ENCODE measurements around the gene CCDC40. TPM values are rescaled to one million over a fixed set of nuclear protein-coding genes. Genes with fewer than 3 reads are reported as not detected.

Gene CCDC40
- total and polyA plus RNA-seq, 9 of the 15 experiments (the other 6 are each of a cell fraction or from before 2014, with no cell fraction given) = 0.07 to 0.33 TPM; not detected in 7

GRCh38 chr17:80124351-80124981 is 88.0 kb downstream of the CCDC40 start:
- Histone ChIP-seq H4K20me1 (replicated peaks; ENCODE audit: control insufficient read depth, insufficient read depth, low read length) (no peaks in the 10 kb centered on the region), H3K4me2 (ENCODE audit: insufficient read depth, low read length) (no peak overlapping the region), H3K79me2 (ENCODE audit: control insufficient read depth, insufficient read depth, low read length) (no peaks in the 10 kb centered on the region), H3K9ac (ENCODE audit: insufficient read depth in 1 of 2, low read depth in 2 of 2, low read length in 2 of 2) (no peak overlapping the region), H3K27me3 (ENCODE audit: control insufficient read depth in 2 of 2, insufficient read depth in 2 of 2, low read length in 2 of 2) (peaks cover 26 to 41% of the 10 kb centered on the region in 2 experiments; a peak in 4 of 5 replicates), H3K4me3 (no peak overlapping the region), H2AFZ (ENCODE audit: low read depth, low read length) (no peak overlapping the region), H3K9me3 (replicated peaks; ENCODE audit: control insufficient read depth, insufficient read depth, low read depth, low read length) (no peaks in the 10 kb centered on the region), H3K27ac (ENCODE audit: extremely low read depth, low read depth, low read length) (no peak overlapping the region), H3K9me1 (ENCODE audit: control insufficient read depth, insufficient read depth, low read length) (no peaks in the 10 kb centered on the region), H3K36me3 (ENCODE audit: control insufficient read depth, insufficient read depth, low read length) (no peaks in the 10 kb centered on the region), H3K4me1 (replicated peaks in 1 of 2; ENCODE audit: control insufficient read depth in 2 of 2, insufficient read depth in 2 of 2, low read length in 2 of 2) (peaks cover 0 to 11% of the 10 kb centered on the region in 2 experiments; a peak in 2 of 5 replicates)
- ChIA-PET POLR2A (interaction anchor here (0.6 to 2.0 kb wide), 5 partner anchors 9 to 1287 kb away, joined by 3 to 24 read pairs (median 3); no protein-coding TSS in a partner anchor), CTCF (ENCODE audit: low intra/inter-chr PET ratio) (interaction anchor here (0.5 kb wide), 1 partner anchor 40 kb away, joined by 3 read pairs; no protein-coding TSS in a partner anchor)
- ATAC-seq = peak; percentile 90
- BruUV-seq (replicated peaks) = no TSS peak
- in situ Hi-C loops (cut with MboI) (no loop called here), intact Hi-C loops (cut with micrococcal nuclease) (loop anchor here (1.0 kb wide), 1 partner anchor 42 kb away; no protein-coding TSS in a partner anchor)
- FAIRE-seq = peak; percentile 35
- WGBS (ENCODE audit: insufficient coverage, low coverage, missing lambda C conversion rate) = 29% methylated on average over 15 of the region's 15 CpGs
- DNase-seq (ENCODE audit: extremely low read depth in 1 of 4, low spot score in 3 of 4) = peak in 1 of 4 experiments; percentile 35
- TF ChIP-seq E4F1 (CRISPR knock-in tag; IDR thresholded peaks at IDR 0.05; ENCODE audit: borderline replicate concordance) = no peak
- no peak for TF ChIP-seq ZNF384 (IDR thresholded peaks at IDR 0.05; ENCODE audit: low read depth, low read length)
- TF ChIP-seq JUN (IDR thresholded peaks at IDR 0.05; ENCODE audit: borderline replicate concordance, low read depth, low read length) = no peak
- TF ChIP-seq JUN (CRISPR knock-in tag; IDR thresholded peaks at IDR 0.05; ENCODE audit: borderline replicate concordance) = no peak
- no peak for TF ChIP-seq MXI1 (IDR thresholded peaks at IDR 0.05; ENCODE audit: low read depth, low read length)
- TF ChIP-seq HNRNPH1 (optimal IDR thresholded peaks at IDR 0.05; ENCODE audit: low read depth, low read length) = no peak
- TF ChIP-seq BRD4 (IDR thresholded peaks at IDR 0.05) = no peak
- TF ChIP-seq CTCF (IDR thresholded peaks at IDR 0.05 in 2 of 3, conservative IDR thresholded peaks at IDR 0.05 in 1 of 3; ENCODE audit: insufficient read depth in 2 of 3, low read depth in 1 of 3, low read length in 3 of 3) = peak; percentile 50 to 65 (median 58)
- no peak for TF ChIP-seq ARID2 (IDR thresholded peaks at IDR 0.05)
- TF ChIP-seq HEY1 (CRISPR knock-in tag; IDR thresholded peaks at IDR 0.05; ENCODE audit: borderline replicate concordance) = no peak
- TF ChIP-seq THRB (CRISPR knock-in tag; conservative IDR thresholded peaks at IDR 0.05) = no peak

Measured in K562 (cell line).